KMS-11 (cell line): ENCODE results near the gene RARRES1.

Experiments used
- H2AFZ ChIP-seq: fragments of 200-600 bp; sonication (generic); 2 replicates; pipeline ENCODE4 v1.6.1; 2016; ENCODE audit warnings: antibody characterized with exemption, mixed run types, low read depth
- H3K27ac ChIP-seq: fragments of 200-600 bp; sonication (generic); 2 replicates; pipeline ENCODE4 v1.6.1; 2016; ENCODE audit warnings: mild to moderate bottlenecking, mixed run types
- H3K27me3 ChIP-seq: fragments of 200-600 bp; sonication (generic); 2 replicates; pipeline ENCODE4 v1.6.1; 2017; ENCODE audit warnings: mild to moderate bottlenecking, low read depth, mixed run types, moderate library complexity; ENCODE audit not compliant: insufficient read depth
- H3K36me3 ChIP-seq: fragments of 200-600 bp; sonication (generic); 2 replicates; pipeline ENCODE4 v1.6.1; 2017; ENCODE audit warnings: mild to moderate bottlenecking, mixed run types; ENCODE audit not compliant: insufficient read depth
- H3K4me1 ChIP-seq: fragments of 200-600 bp; sonication (generic); 2 replicates; pipeline ENCODE4 v1.6.1; 2016; ENCODE audit warnings: mild to moderate bottlenecking, low read depth, mixed run types; ENCODE audit not compliant: poor library complexity, severe bottlenecking
- H3K4me2 ChIP-seq: fragments of 200-600 bp; sonication (generic); 2 replicates; pipeline ENCODE4 v1.7.0; 2016; ENCODE audit warnings: mild to moderate bottlenecking, mixed run types
- H3K4me3 ChIP-seq: fragments of 200-600 bp; sonication (generic); IDR thresholded peaks from 2 replicates; pipeline ENCODE4 v1.6.1; 2017; ENCODE audit warnings: low read depth, low read length, mixed read lengths; ENCODE audit not compliant: insufficient read depth
- H3K79me2 ChIP-seq: fragments of 200-600 bp; sonication (generic); 2 replicates; pipeline ENCODE4 v1.6.1; 2016; ENCODE audit warnings: low read depth, mixed run types; ENCODE audit not compliant: insufficient read depth
- H3K9ac ChIP-seq: fragments of 200-600 bp; sonication (generic); 2 replicates; pipeline ENCODE4 v1.6.1; 2016; ENCODE audit warnings: mild to moderate bottlenecking, mixed run types
- H4K20me1 ChIP-seq: fragments of 200-600 bp; sonication (generic); 2 replicates; pipeline ENCODE4 v1.6.1; 2016; ENCODE audit warnings: mild to moderate bottlenecking, mixed run types; ENCODE audit not compliant: insufficient read depth
- CTCF ChIP-seq: fragments of 200-600 bp; sonication (generic); conservative IDR thresholded peaks from 2 replicates; pipeline ENCODE4 v1.6.1; 2017; ENCODE audit warnings: low read depth, mild to moderate bottlenecking, antibody characterized with exemption, low read length, moderate library complexity, mixed read lengths

Gene RARRES1

GRCh38 chr3:158777161-158777873 is 45.1 kb upstream of the RARRES1 start:
- Histone ChIP-seq H3K4me1 (no peaks in the 10 kb centered on the region), H3K36me3 (no peaks in the 10 kb centered on the region), H3K79me2 (no peaks in the 10 kb centered on the region), H3K4me3 (no peak overlapping the region), H2AFZ (no peak overlapping the region), H3K9ac (no peak overlapping the region), H3K27me3 (no peaks in the 10 kb centered on the region), H3K27ac (no peak overlapping the region), H3K4me2 (no peak overlapping the region), H4K20me1 (no peaks in the 10 kb centered on the region)
- TF ChIP-seq CTCF = no peak

GRCh38 chr3:158776531-158776930 is 44.3 kb upstream of the RARRES1 start:
- Histone ChIP-seq H3K79me2 (no peaks in the 10 kb centered on the region), H3K36me3 (no peaks in the 10 kb centered on the region), H3K4me2 (no peak overlapping the region), H3K27ac (no peak overlapping the region), H2AFZ (no peak overlapping the region), H3K4me3 (no peak overlapping the region), H3K4me1 (no peaks in the 10 kb centered on the region), H4K20me1 (no peaks in the 10 kb centered on the region), H3K27me3 (no peaks in the 10 kb centered on the region), H3K9ac (no peak overlapping the region)
- no peak for TF ChIP-seq CTCF

GRCh38 chr3:158775426-158776410 is 43.5 kb upstream of the RARRES1 start:
- H3K4me1 ChIP-seq = no peaks in the 10 kb centered on the region
- H3K27me3 ChIP-seq = no peaks in the 10 kb centered on the region
- no peak overlapping the region for H3K27ac ChIP-seq
- H4K20me1 ChIP-seq = no peaks in the 10 kb centered on the region
- no peaks in the 10 kb centered on the region for H3K36me3 ChIP-seq
- H3K4me3 ChIP-seq = no peak overlapping the region
- H3K79me2 ChIP-seq = no peaks in the 10 kb centered on the region
- H3K9ac ChIP-seq = no peak overlapping the region
- no peak for TF ChIP-seq CTCF
- H2AFZ ChIP-seq = no peak overlapping the region
- H3K4me2 ChIP-seq = no peak overlapping the region

GRCh38 chr3:158774965-158775364 is 42.7 kb upstream of the RARRES1 start:
- Histone ChIP-seq H2AFZ (no peak overlapping the region), H3K4me3 (no peak overlapping the region)

More at GRCh38 chr3:158774965-158775364, 42.7 kb upstream of the RARRES1 start:
- H3K79me2 ChIP-seq = no peaks in the 10 kb centered on the region
- H3K4me2 ChIP-seq = no peak overlapping the region
- no peaks in the 10 kb centered on the region for H3K36me3 ChIP-seq
- H3K27ac ChIP-seq = no peak overlapping the region
- no peaks in the 10 kb centered on the region for H3K27me3 ChIP-seq
- no peak for TF ChIP-seq CTCF
- no peak overlapping the region for H3K9ac ChIP-seq
- H4K20me1 ChIP-seq = no peaks in the 10 kb centered on the region
- no peaks in the 10 kb centered on the region for H3K4me1 ChIP-seq
